ENCODE data around the gene CDC14A. TPM values are rescaled to one million over a fixed set of nuclear protein-coding genes. Genes with fewer than 3 reads are reported as not detected.

CDC14A gene
- total and polyA plus RNA-seq, 2 donors (not counting 3 experiments of a cell fraction or from before 2014, with no cell fraction given): 3.4 to 13.9 TPM

DNA sequence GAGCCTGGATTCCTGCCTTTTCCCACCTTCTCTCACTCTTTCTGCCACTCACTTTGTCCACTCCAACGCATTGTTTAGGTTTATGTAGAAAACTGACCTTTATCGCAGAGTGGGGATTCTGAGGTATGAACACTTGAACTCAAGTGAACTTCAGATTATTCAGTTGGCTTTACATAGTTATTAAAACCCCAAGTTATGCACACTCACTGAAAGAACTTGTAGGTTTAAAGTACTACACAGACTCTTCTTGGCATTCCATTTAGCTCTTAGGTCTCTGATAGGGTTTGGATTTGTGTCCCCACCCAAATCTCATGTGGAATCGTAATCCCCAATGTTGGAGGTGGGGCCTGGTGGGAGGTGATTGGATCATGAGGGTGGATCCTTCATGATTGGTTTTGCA is 46.4 kb upstream of the CDC14A start:
- no TSS peak for BruUV-seq (replicated peaks)
- Histone ChIP-seq H4K20me1 (replicated peaks; ENCODE audit: control insufficient read depth, extremely low read depth, insufficient read depth, low read length) (no peaks in the 10 kb centered on the region), H3K36me3 (ENCODE audit: control insufficient read depth in 2 of 2, extremely low read depth in 1 of 2, insufficient read depth in 2 of 2, low read length in 2 of 2) (no peaks in the 10 kb centered on the region), H3K4me2 (ENCODE audit: insufficient read depth, low read length) (no peak overlapping the region), H3K27ac (ENCODE audit: insufficient read depth, low read depth, low read length) (no peak overlapping the region), H3K9me1 (replicated peaks; ENCODE audit: control insufficient read depth, extremely low read depth, insufficient read depth, low read length) (no peaks in the 10 kb centered on the region), H3K27me3 (ENCODE audit: control insufficient read depth in 2 of 2, insufficient read depth in 2 of 2, low read length in 2 of 2) (no peaks in the 10 kb centered on the region), H3K4me1 (ENCODE audit: control insufficient read depth, extremely low read depth, insufficient read depth, low read length) (peaks cover 9% of the 10 kb centered on the region), H2AFZ (ENCODE audit: low read depth, low read length) (no peak overlapping the region), H3K9me3 (replicated peaks; ENCODE audit: control insufficient read depth, insufficient read depth, low read length) (no peaks in the 10 kb centered on the region), H3K9ac (replicated peaks; ENCODE audit: extremely low read depth, insufficient read depth, low read length) (no peak overlapping the region), H3K4me3 (replicated peaks in 1 of 3; ENCODE audit: insufficient read depth in 1 of 3, low read depth in 1 of 3, low read length in 3 of 3) (no peak overlapping the region), H3K79me2 (ENCODE audit: control insufficient read depth, insufficient read depth, low read length) (no peaks in the 10 kb centered on the region)
- dilution Hi-C loops (cut with MboI; ENCODE audit: extremely low pct_ligation_motif_present, low sequenced_read_pairs) (no loop called here), intact Hi-C loops (cut with micrococcal nuclease) (loop anchor here (5.0 kb wide), 1 partner anchor 46 kb away; the partner anchor contains the start of gene CDC14A)
- FAIRE-seq (no peak), DNase-seq (ENCODE audit: low read depth, low spot score) (no peak)
- POLR2A ChIA-PET: no interaction called here
- CTCF ChIA-PET: no interaction called here
- TF ChIP-seq JUN (IDR thresholded peaks at IDR 0.05; ENCODE audit: borderline replicate concordance, insufficient read depth, insufficient read length, low read depth): no peak
- no peak for TF ChIP-seq POLR2A (IDR thresholded peaks at IDR 0.05; ENCODE audit: low read depth, low read length)
- TF ChIP-seq GATA2 (IDR thresholded peaks at IDR 0.05; ENCODE audit: insufficient read depth, insufficient read length, low read depth, low read length): no peak
- TF ChIP-seq FOS (IDR thresholded peaks at IDR 0.05; ENCODE audit: borderline replicate concordance, insufficient read depth, low read length): no peak
- TF ChIP-seq, protein P1, sequence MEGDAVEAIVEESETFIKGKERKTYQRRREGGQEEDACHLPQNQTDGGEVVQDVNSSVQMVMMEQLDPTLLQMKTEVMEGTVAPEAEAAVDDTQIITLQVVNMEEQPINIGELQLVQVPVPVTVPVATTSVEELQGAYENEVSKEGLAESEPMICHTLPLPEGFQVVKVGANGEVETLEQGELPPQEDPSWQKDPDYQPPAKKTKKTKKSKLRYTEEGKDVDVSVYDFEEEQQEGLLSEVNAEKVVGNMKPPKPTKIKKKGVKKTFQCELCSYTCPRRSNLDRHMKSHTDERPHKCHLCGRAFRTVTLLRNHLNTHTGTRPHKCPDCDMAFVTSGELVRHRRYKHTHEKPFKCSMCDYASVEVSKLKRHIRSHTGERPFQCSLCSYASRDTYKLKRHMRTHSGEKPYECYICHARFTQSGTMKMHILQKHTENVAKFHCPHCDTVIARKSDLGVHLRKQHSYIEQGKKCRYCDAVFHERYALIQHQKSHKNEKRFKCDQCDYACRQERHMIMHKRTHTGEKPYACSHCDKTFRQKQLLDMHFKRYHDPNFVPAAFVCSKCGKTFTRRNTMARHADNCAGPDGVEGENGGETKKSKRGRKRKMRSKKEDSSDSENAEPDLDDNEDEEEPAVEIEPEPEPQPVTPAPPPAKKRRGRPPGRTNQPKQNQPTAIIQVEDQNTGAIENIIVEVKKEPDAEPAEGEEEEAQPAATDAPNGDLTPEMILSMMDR (IDR thresholded peaks at IDR 0.05; ENCODE audit: extremely low read depth in 1 of 2, insufficient read depth in 1 of 2, low read depth in 1 of 2, low read length in 2 of 2): no peak
- no peak for TF ChIP-seq EZH2 (IDR thresholded peaks at IDR 0.05; ENCODE audit: borderline replicate concordance, low read depth, low read length, severe bottlenecking)
- no peak for TF ChIP-seq POLR2AphosphoS5 (IDR thresholded peaks at IDR 0.05; ENCODE audit: insufficient read depth, low read depth, low read length)
- no peak for TF ChIP-seq MYC (IDR thresholded peaks at IDR 0.05; ENCODE audit: low read depth, low read length)
- TF ChIP-seq, protein P2, sequence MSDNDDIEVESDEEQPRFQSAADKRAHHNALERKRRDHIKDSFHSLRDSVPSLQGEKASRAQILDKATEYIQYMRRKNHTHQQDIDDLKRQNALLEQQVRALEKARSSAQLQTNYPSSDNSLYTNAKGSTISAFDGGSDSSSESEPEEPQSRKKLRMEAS (IDR thresholded peaks at IDR 0.05; ENCODE audit: insufficient read depth, insufficient read length): no peak

Data from endothelial cell of umbilical vein (primary cell).